Thyroid gland (tissue), 4 donors: Measurements from ENCODE around the gene CFAP43. TPM values are rescaled to one million over a fixed set of nuclear protein-coding genes. Genes with fewer than 3 reads are reported as not detected.

Experiments used
- DNase-seq, 2 donors: peaks; one replicate each; pipeline ENCODE4 v3.0.0-alpha.2; 2019
- H3K27ac ChIP-seq, 3 donors: fragments of 200-600 bp; sonication (generic); 1 replicate in 2 of 3; 2 replicates in 1 of 3; pipeline ENCODE4 v1.5.1; 2016 to 2019; ENCODE audit warnings: mild to moderate bottlenecking in 1 of 3, moderate library complexity in 1 of 3
- H3K27me3 ChIP-seq: fragments of 200-600 bp; sonication (generic); one replicate; pipeline ENCODE4 v1.5.1; 2019
- H3K36me3 ChIP-seq, 2 donors: fragments of 200-600 bp; sonication (generic); one replicate each; pipeline ENCODE4 v1.5.1; 2016 to 2019
- H3K4me1 ChIP-seq, 2 donors: fragments of 200-600 bp; sonication (generic); one replicate each; pipeline ENCODE4 v1.5.1; 2017 to 2019
- H3K4me3 ChIP-seq, 3 donors: fragments of 200-600 bp; sonication (generic); replicated peaks in 1 of 3; 1 replicate in 2 of 3; 2 replicates in 1 of 3; pipeline ENCODE4 v1.5.1; 2016; ENCODE audit warnings: mild to moderate bottlenecking in 1 of 3
- H3K9me3 ChIP-seq: fragments of 200-600 bp; sonication (generic); one replicate; pipeline ENCODE4 v1.5.1; 2017
- POLR2A ChIP-seq, 2 donors: fragments of 450-650 bp; IDR thresholded peaks; one replicate each; pipeline ENCODE4 v1.6.1; 2017; ENCODE audit warnings: antibody characterized with exemption in 2 of 2, mild to moderate bottlenecking in 2 of 2, moderate library complexity in 1 of 2
- WGBS, 2 donors: methylation state at CpG; one replicate each; pipeline ENCODE4 v1.1.5; 2017; 5-methylcytosine and 5-hydroxymethylcytosine counted together
- intact Hi-C: fragments of 100-400 bp; cut with DNase I; formaldehyde crosslinking; loops from one replicate; pipeline ENCODE4 v1.15.1; 2023
- microRNA counts, 2 donors: library from miRNA; unstranded; fragments of <30 nt; microRNA quantifications; one replicate each; lab custom pipeline; 2016 to 2017
- microRNA-seq: library from miRNA; unstranded; fragments of <30 nt; microRNA quantifications from one replicate; pipeline ENCODE4, GENCODE V29; 2016
- small RNA-seq: library from RNA; depleted of rRNA; stranded (forward); fragments of <200 nt; gene quantifications from one replicate; pipeline ENCODE3, GENCODE V24; 2016
- total RNA-seq, 4 donors: library from RNA; depleted of rRNA; stranded (reverse); fragments of >200 nt; gene quantifications; one replicate each; pipeline ENCODE4 v1.2.3, GENCODE V29; 2016
- TF ChIP-seq, protein P1 (sequence below), 6 experiments: fragments of 200-600 bp in 3 of 6; fragments of 450-650 bp in 3 of 6; sonication (generic) in 3 of 6; IDR thresholded peaks; one replicate each; pipeline ENCODE4 v1.5.1; 2016 to 2019; ENCODE audit warnings: antibody characterized with exemption in 6 of 6, mild to moderate bottlenecking in 2 of 6, inconsistent platforms in 1 of 6, moderate library complexity in 1 of 6

Gene CFAP43
- total RNA-seq, 4 donors from 2014 or later: 8.2 to 16.9 (median 11.5) TPM

DNA sequence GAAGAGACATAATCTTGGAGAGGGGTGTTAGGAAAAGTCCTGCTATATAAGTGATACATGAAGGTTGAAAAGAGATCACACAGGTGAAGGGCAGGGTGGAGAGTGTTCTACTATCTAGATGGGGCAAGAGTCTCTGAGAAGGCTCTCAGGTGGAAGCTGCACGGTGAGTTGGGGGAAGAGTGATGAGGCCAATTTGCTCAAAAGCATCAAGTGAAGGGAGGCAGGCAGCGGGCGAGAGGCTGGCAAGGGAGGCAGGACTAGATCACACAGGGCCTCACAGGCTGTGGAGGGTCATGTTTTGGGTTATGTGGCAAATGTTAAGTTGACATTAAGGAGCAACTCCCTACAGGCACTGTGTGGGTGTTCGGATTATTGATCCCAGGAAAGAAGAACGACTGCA lies 143.9 kb downstream of the CFAP43 start:
- Histone ChIP-seq H3K4me1 (peaks cover 20 to 30% of the 10 kb centered on the region in 2 donors), H3K27me3 (no peaks in the 10 kb centered on the region), H3K9me3 (no peaks in the 10 kb centered on the region), H3K27ac (no peak overlapping the region), H3K36me3 (no peaks in the 10 kb centered on the region), H3K4me3 (no peak overlapping the region)
- intact Hi-C loops: no loop called here
- TF ChIP-seq POLR2A (IDR thresholded peaks at IDR 0.05): no peak
- no peak for DNase-seq
- WGBS, 2 donors: 89 to 90% methylated on average over 5 of the region's 5 CpGs

DNA sequence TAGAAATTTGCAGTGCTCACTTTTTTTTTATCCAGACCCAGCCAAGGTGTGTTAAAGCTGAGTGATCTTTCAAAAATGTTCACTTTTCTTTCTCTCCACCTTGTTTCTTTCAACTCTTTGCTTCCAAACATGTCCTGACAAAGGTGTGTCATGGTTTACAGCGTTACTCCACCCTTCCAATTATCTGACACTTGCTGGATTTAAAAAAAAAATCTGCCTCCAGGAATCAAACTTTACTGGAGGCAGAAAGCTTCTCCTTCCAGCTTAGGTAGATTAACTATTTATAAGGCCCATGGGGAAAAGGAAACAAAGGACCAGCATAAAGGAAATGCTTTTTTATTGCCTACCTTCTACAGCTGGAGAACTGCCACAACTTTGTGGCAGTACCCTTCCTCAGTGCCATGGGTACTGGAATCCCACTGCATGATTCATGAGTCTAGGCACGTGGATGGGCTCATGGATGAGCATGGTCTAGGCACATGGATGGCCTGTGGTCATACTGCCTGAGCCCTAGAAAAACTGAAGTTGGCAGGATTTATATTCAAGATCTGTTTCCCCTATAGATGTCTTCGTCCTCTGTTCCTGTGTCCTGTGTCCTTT lies 146.3 kb downstream of the CFAP43 start, which contains the start of gene COL17A1:
Gene COL17A1 (minus strand): TSS at position 80 of the 600 bp plus-strand sequence. CDS start 5,207 bp downstream, outside the sequence.
- Histone ChIP-seq H3K4me3 (no peak within 1 kb of the TSS), H3K27ac (peak within 1 kb of the TSS; percentile 17 to 60 (median 58)), H3K27me3 (no peaks in the 10 kb centered on the region), H3K9me3 (no peaks in the 10 kb centered on the region), H3K4me1 (peaks cover 20 to 38% of the 10 kb centered on the region in 2 donors), H3K36me3 (no peaks in the 10 kb centered on the region)
- WGBS, 2 donors: 73 to 79% methylated on average over 3 of the region's 3 CpGs
- TF ChIP-seq POLR2A (IDR thresholded peaks at IDR 0.05): no peak
- TF ChIP-seq, protein P1, sequence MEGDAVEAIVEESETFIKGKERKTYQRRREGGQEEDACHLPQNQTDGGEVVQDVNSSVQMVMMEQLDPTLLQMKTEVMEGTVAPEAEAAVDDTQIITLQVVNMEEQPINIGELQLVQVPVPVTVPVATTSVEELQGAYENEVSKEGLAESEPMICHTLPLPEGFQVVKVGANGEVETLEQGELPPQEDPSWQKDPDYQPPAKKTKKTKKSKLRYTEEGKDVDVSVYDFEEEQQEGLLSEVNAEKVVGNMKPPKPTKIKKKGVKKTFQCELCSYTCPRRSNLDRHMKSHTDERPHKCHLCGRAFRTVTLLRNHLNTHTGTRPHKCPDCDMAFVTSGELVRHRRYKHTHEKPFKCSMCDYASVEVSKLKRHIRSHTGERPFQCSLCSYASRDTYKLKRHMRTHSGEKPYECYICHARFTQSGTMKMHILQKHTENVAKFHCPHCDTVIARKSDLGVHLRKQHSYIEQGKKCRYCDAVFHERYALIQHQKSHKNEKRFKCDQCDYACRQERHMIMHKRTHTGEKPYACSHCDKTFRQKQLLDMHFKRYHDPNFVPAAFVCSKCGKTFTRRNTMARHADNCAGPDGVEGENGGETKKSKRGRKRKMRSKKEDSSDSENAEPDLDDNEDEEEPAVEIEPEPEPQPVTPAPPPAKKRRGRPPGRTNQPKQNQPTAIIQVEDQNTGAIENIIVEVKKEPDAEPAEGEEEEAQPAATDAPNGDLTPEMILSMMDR (IDR thresholded peaks at IDR 0.05): no peak
- DNase-seq: no peak
- intact Hi-C loops: no loop called here

DNA sequence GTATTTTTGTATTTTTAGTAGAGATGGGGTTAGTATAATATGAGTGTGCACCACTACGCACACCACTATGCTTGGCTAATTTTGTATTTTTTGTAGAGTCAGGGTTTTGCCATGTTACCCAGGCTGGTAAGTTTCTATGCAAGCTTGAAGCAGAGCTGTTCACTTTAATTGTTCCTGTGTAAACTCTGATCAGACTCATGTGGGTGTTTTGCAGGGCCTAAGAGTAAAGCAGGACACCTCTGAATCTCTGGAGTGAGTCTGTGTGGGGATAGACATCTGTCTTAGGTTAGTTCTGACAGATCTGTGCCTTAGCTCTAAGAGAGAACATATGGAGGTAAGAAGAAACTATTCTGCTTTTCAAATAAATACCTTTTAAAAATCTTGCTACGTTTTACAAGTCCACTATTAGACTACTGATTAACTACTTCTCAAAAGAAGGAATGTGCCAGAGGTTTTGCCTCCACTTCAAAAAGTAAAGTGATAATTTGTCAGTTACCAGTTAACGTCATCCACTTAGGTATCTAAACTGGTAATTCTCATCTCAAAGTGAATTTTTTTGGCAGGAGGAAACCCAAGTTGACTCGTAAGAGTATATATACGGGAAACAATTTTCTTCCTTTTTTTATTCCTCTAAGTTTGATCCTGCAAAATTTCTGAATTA lies 147.6 kb downstream of the CFAP43 start:
- Histone ChIP-seq H3K9me3 (no peaks in the 10 kb centered on the region), H3K4me3 (no peak overlapping the region), H3K27me3 (no peaks in the 10 kb centered on the region), H3K4me1 (peaks cover 20 to 42% of the 10 kb centered on the region in 2 donors), H3K36me3 (no peaks in the 10 kb centered on the region), H3K27ac (peak overlapping the region; percentile 17 to 60 (median 58))
- WGBS, 2 donors: 53 to 56% methylated on average over 5 of the region's 5 CpGs
- no peak for DNase-seq
- intact Hi-C loops: no loop called here
- no peak for TF ChIP-seq POLR2A (IDR thresholded peaks at IDR 0.05)

DNA sequence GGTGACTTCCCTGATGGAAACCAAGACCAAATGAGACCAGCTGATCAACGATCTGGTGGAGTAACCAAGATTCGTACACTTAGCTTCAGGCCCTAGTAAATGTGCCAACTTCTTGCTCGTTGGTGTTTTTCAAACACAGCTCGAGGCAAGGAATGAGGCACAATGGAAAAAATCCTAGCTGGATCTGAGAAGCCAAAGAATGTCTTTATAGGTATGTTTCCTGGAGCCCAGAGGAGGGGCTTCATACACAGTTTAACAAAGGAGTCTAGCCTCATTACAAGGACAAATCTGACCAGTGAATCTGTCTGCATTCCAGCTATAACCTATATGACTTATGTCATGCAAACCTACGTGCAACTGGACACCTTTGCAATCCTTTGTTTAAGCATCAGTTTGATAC lies 150.2 kb downstream of the CFAP43 start:
- H3K27ac ChIP-seq: no peak overlapping the region
- 57 to 71% methylated on average over 5 of the region's 5 CpGs for WGBS, 2 donors
- H3K4me3 ChIP-seq: no peak overlapping the region
- intact Hi-C loops: no loop called here
- no peaks in the 10 kb centered on the region for H3K9me3 ChIP-seq
- peaks cover 31 to 58% of the 10 kb centered on the region in 2 donors for H3K4me1 ChIP-seq
- TF ChIP-seq POLR2A (IDR thresholded peaks at IDR 0.05): no peak
- TF ChIP-seq, protein P1 (IDR thresholded peaks at IDR 0.05): no peak
- H3K27me3 ChIP-seq: no peaks in the 10 kb centered on the region
- H3K36me3 ChIP-seq: no peaks in the 10 kb centered on the region
- no peak for DNase-seq

DNA sequence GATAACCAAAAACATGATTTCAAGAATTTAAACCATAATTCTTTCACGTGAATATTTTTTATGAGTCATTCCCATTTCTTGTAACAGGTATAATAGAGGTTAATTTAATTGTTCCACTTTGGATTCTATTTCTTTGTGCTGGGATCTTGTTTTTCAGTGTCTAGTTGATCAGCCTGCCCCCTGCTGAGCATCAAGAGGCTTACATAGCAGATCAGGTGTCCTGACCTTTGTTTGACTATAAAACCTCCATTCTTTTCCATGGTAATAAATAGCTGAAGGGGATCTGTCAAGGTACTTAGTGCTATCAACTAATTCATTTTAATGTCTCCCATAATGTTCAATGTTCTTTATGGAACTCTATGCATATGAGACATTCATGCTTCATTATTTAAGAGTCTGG lies 151.4 kb downstream of the CFAP43 start:
- peak; percentile 12 to 29 for DNase-seq
- Histone ChIP-seq H3K4me3 (no peak overlapping the region), H3K9me3 (no peaks in the 10 kb centered on the region), H3K36me3 (no peaks in the 10 kb centered on the region), H3K27me3 (no peaks in the 10 kb centered on the region), H3K4me1 (peaks cover 37 to 63% of the 10 kb centered on the region in 2 donors), H3K27ac (no peak overlapping the region)
- WGBS, 2 donors: 60 to 67% methylated on average over 1 of the region's 1 CpG
- intact Hi-C loops: no loop called here
- TF ChIP-seq POLR2A (IDR thresholded peaks at IDR 0.05): no peak
- TF ChIP-seq, protein P1 (IDR thresholded peaks at IDR 0.05): peak in 2 of 6 experiments; percentile 16 to 28

MicroRNAs within 50 kb of the gene (microRNA counts, 767-probe panel; counts per million panel counts)
- 0 to 2,309 counts per million in 2 donors for microRNA hsa-miR-609 (lab: Ali Mortazavi, UCI)

Small RNA genes within 50 kb of the gene (microRNA-seq; reads per million reads assigned to microRNA genes)
- gene MIR4482 (not detected), gene MIR609 (not detected)

Small RNA genes within 50 kb of the gene (small RNA-seq; reads per million reads assigned to genes)
- gene MIR4482 (not detected), gene MIR609 (not detected)

Other genes starting within 250 kb of the CFAP43 start
- 10 to 100 TPM in 1 of 4 donors, 1 to 10 TPM in 2, under 1 TPM in 1; 0.49 to 10.2 (median 2.3) TPM for gene COL17A1, start 146.5 kb downstream of the CFAP43 start, total RNA-seq
- gene SFR1, start 110.2 kb downstream of the CFAP43 start, total RNA-seq: 10 to 100 TPM in 1 of 4 donors, 1 to 10 TPM in 3; 4.5 to 12.1 (median 5.1) TPM
- gene GSTO1, start 22.5 kb upstream of the CFAP43 start, total RNA-seq: 100 to 1,000 TPM in 2 of 4 donors, 10 to 100 TPM in 2; 86.1 to 129 (median 102) TPM
- 10 to 100 TPM in 3 of 4 donors, 1 to 10 TPM in 1; 7.5 to 16.3 (median 12.8) TPM for gene GSTO2, start 36.8 kb upstream of the CFAP43 start, total RNA-seq
- 10 to 100 TPM; 28.0 to 44.2 (median 29.4) TPM for gene ITPRIP, start 106.1 kb upstream of the CFAP43 start, total RNA-seq
- gene CFAP58, start 121.5 kb upstream of the CFAP43 start, total RNA-seq: 1 to 10 TPM; 1.0 to 1.6 (median 1.2) TPM